Retina (tissue), 1 donor: ENCODE measurements around the gene RAD54L2.
"Not testable (repeated sequence)": the region's sequence is repeated elsewhere in the genome, so short reads cannot be mapped to it uniquely, and the experiment has no call there.

Experiments
- DNase-seq: peaks from one replicate; pipeline ENCODE4 v3.0.0-alpha.2; 2016

The RAD54L2 gene

DNA sequence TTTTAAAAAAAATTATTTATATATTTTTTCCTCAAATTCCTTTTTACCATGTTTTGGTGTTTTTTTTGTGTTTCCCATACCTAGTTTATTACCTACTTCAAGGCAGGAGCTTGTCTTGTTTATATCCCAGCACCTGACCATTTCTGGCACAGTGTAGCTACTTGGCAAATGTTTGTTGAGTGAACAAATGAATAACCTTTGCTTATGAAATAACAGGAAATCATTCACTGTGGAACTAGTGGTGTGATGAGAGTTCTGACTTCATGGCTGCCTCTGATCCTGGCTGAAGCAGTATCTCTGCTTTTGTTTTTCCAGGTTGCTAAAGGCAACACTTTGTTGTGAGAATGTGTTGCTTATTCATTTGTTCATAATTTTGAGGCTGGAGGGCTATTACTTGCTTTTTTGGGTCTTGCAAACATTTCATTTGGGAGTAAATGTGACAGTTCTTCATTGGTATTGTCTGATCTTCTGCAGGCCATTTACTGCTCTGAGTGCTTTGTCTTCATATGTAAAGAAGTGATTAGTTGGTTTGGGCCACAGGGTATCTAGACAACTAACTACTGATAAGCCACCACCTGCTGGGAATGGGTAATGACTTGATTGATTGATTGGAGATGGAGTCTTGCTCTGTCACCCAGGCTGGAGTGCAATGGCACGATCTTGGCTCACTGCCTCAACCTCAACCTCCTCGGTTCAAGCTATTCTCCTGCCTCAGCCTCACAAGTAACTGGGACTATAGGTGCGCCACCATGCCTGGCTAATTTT lies 5.7 kb downstream of the RAD54L2 start:
- DNase-seq: no peak

DNA sequence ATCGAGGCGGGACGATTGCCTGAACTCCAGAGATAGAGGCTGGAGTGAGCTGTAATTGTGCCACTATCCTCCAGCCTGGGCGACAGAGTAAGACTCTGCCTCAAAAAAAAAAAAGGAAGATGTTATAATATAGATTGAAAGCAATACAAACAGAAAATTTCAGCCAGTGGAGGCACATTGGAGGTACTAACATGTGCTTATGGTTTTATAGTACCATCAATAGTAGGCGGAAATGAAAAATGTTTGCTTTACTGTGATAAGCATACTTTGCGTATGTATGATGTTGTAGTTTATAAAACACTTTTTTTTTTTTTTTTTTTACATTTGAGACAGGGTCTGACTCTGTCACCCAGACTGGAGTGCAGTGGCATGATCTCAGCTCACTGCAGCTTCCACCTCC lies 8.8 kb downstream of the RAD54L2 start:
- no peak for DNase-seq

DNA sequence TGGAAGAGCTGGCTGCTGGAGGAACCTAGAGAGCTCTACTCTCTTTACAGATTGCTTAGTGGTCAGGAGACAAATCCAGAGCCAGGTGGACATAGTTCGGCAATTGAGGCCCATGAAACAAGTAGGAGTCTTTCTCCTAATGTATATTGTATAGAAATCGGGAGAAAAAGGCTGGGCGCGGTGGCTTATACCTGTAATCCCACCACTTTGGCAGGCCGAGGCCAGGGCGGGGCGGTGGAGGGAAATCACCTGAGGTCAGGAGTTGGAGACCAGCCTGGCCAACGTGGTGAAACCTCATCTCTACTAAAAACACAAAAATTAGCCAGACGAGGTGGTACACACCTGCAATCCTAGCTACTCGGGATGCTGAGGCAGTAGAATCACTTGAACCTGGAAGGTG lies 10.8 kb downstream of the RAD54L2 start:
- no peak for DNase-seq

DNA sequence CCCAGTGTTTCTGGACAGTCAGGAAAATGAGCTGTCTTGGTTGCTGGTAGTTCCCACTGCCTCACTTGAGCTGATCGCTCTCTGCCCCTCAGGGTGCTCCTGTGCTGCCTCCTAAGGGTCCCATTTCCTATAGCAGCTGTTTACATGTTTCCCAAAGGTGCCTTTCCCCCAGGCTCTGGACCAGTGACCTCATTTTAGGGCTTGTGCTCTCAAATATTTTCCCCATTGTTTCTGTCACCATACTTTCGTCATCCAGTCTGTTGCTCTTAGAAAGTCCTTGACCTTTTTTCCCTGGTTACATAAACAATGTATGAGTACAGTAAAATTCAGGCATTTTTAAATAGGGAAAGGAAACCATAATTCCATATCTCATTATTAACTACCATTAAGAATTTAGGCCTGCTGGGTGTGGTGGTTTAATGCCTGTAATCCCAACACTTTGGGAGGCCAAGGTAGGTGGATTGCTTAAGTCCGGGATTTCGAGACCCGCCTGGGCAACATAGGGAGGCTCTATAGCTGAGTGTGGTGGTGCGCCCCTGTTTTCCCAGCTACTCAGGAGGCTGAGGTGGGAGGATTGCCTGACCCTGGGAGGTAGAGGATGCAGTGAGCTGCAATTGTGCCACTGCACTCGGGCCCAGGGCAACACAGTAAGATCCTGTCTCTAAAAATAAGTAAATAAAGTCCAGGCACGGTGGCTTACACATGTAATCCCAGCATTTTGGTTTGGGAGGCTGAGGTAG lies 11.7 kb downstream of the RAD54L2 start:
- no peak for DNase-seq

DNA sequence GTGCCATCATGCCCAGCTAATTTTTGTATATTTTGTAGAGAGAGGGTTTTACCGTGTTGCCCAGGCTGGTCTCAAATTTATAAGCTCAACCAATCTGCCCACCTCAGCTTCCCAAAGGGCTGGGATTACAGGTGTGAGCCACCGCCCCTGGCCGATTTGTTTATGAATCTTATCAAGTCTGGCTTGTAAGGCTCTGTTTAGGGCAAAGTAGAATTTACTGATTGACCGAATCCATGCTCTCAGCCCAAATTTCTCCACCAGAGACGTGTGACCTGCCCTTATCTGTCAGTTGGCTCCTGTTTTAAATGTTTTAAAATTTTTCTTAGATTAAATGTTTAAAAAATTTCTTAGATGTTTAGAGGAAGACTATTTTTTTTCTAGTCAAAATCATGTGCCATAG lies 19.5 kb downstream of the RAD54L2 start:
- no peak for DNase-seq

DNA sequence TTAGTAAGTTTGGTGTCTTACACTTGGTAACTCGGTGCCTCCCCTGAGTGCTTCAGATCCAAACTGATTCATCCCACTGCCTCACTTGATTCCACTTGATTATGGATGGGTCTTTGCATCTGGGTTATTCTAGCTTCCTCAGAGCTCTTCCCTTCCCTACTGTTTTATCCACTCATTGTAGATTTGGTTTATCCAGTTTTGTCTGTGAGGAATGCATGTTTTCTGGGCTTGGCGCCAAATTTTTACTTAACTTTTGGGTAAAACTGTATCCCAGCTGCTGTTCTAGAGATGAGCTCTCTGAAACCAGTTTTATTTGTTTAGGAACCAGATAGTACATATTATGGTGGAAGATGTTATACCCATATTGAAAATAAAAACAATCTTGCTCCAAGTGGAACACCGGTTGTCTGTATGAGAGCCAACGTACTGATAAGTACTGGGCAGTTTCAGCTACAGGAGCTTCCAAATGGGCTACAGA lies 20.9 kb downstream of the RAD54L2 start:
- no peak for DNase-seq

DNA sequence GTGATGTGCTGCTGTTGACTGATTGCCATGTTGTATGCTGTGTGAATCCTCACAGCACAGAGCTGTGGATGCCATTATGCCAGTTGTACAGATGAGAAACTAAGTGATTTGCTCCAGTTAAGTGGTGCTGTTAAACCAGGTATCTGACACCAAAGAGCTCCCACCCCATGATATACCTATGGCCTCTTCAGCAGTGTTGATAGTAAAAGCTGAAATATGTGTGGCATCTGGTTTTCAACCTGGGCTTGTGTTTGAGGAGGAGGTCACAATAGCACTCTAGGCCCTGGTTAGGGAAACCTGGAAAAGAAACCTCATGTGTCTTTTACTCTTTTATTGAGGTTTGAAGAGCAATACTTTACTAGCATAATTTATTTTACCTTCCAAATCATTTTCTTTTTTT lies 21.4 kb downstream of the RAD54L2 start:
- DNase-seq: no peak

DNA sequence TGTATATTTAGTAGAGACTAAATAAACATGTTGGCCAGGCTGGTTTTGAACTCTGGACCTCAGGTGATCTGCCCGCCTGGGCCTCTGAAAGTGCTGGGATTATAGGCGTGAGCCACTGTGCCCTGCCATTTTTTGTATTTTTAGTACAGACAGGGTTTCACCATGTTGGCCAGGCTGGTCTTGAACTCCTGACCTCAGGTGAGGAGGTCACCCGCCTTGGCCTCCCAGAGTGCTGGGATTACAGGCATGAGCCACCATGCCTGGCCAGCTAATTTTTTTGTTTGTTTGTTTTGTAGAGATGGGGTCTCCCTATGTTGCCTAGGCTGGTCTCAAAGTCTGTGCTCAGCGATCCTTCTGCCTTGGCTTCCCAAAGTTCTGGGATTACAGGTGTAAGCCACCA lies 23.9 kb downstream of the RAD54L2 start:
- DNase-seq: not testable (repeated sequence)

DNA sequence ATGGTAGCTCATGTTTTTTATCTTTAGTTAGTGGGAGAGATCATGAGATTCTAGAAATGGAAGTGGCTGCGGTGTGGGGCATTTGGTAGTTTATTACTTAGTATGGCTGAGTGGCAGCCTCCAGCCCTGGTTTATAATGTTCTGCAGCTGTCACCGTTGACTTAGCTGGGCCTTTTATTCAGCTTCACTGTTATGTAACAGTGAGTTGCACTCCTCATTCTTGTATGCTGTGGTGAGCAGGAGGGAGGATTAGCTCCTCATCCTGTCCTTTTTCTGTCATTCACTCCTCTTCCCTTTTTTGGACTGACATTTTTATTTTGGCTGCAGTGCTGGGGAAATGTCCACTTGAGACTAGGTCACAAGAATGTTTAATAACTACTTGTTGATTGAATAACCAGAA lies 29.5 kb downstream of the RAD54L2 start:
- no peak for DNase-seq

DNA sequence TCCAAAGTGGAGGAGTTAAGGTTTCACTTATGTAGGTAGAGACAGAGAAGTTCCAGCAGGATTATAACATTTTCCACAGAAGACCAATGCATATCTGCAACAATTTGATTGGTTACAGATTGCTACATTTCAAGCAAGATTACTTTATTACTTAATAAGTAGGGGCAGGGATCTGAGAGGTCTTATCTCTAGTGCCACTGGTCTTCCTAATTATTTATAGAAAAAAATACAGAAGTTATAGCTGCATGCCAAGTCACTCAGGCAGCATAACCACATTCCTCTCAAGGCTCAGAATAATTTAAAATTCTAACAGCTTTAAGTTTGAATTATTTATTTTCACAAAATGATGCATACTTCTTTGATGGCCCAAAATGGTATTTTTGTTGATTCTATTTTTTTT lies 30.5 kb downstream of the RAD54L2 start:
- DNase-seq: no peak

DNA sequence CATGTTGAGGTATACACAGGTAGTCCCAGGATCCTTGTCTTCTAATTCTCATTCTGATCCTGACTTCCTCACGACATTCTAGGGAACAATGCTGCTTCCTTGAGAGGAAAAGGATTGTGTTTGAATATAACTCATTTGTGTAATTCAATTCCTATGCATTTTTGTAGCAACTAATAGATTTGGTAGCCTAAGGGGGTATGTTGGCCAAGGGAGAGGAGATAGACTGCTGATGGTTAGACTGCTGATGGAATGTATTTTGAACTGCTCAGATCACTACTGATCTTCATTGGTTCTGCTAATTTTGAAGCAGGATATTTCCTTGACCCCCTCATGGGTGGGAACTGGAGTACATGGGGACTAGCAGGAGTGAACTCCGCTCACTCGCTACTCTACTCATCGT lies 39.7 kb downstream of the RAD54L2 start:
- DNase-seq: no peak

DNA sequence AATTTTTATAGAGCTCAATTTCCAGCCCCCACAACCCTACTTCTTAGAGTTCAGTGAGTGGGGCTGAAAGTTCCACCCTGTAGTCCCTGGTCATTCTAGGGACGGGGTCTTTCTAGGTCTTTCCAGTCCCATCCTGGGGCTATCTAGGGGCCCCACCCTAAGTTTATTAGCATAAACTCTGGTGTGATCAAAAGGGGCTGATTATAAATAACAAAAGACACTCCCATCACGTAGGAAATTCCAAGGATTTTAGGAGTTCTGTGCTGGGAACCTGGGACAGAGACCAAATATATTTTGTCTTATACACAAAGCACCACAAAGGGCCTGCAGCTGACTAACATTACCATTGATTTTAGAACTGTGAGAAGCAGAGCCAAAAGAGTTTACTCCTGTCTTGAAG lies 41.9 kb downstream of the RAD54L2 start:
- no peak for DNase-seq

DNA sequence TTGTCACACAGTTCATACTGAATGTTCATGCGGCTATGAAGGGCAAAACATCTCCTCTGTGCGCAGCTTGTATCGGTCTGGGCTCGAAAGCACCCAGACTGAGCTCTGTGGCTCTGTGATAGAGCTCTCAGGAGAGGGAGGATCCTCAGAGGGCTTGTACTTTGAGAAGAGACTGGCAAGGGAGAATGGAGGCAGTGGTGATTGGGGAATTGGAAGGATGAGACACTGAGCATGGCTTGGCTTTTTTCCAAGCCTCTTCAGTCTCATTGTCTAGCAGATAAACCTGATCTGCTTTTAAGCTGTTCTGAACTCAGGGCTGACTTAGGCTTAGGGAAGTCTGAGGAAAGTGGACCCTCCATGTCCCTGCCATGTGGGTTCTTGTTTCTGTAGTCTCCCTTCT lies 43.0 kb downstream of the RAD54L2 start:
- no peak for DNase-seq

DNA sequence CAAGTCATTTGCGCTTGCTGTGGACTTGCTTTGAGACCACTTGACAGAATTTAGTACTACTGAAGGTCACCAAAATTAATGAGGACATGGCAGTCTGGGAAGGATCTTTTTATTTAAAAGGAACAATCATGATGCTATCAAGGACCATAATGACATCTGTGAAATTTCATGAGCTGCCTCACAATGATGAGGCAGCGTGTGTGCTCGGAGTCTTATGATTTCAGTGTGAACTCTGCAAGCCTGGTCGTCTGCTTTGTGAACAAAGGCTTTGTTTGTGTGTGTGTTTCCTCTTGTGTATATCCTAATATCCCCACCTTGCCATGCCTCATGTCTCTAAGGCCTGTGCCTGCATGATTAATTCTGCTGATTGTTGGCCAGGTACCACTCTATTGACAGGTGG lies 46.7 kb downstream of the RAD54L2 start:
- DNase-seq: no peak

DNA sequence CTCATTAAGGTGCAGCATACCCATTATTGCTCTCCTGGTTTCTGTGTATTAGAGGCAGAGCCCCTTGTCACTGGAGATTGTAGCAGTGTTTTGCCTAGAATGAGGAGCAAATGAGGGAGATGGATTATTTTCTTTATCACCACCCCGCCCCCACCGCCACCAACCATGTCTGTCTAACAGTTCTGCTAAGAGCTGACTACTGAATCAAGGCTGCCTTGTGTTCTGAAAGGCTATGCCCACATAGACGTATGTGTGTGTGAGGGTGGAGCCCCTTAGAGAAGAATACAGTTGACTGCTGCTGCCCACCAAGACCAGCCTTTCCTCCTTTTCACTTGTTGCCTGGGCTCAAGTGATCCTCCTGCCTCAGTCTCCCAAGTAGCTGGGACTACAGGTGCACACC lies 47.4 kb downstream of the RAD54L2 start:
- no peak for DNase-seq
